Testis (tissue), 2 donors: ENCODE results near the gene GLG1.

Experiments
- CTCF ChIP-seq, 3 experiments: fragments of 450-650 bp in 2 of 3; fragments of 200-600 bp in 1 of 3; sonication (generic) in 1 of 3; IDR thresholded peaks; one replicate each; pipeline ENCODE4 v1.5.1; 2016 to 2019; ENCODE audit warnings: antibody characterized with exemption in 3 of 3, mild to moderate bottlenecking in 2 of 3, moderate library complexity in 1 of 3
- POLR2A ChIP-seq: fragments of 450-650 bp; IDR thresholded peaks from one replicate; pipeline ENCODE4 v1.6.1; 2017; ENCODE audit warnings: antibody characterized with exemption, mild to moderate bottlenecking, moderate library complexity

GRCh38 chr16:74522160-74522559 is 84.8 kb downstream of the GLG1 start:
- no peak for TF ChIP-seq POLR2A
- TF ChIP-seq CTCF (IDR thresholded peaks at IDR 0.05) = no peak
